ENCODE measurements around the gene AMOTL1.

GRCh38 chr11:94762208-94762607, 5.9 kb upstream of the AMOTL1 start:
- TF ChIP-seq POLR2AphosphoS5 (IDR thresholded peaks at IDR 0.05; ENCODE audit: borderline replicate concordance, low read depth, low read length), result no peak
- no peak for TF ChIP-seq FOXP2 (optimal IDR thresholded peaks at IDR 0.05; ENCODE audit: control extremely low read depth, extremely low read length, insufficient read depth)

Measured in SK-N-MC (cell line).